ENCODE data around the gene CXorf49B.
"Not testable (repeated sequence)": the region's sequence is repeated elsewhere in the genome, so short reads cannot be mapped to it uniquely, and the experiment has no call there.

CXorf49B gene

GRCh38 chrX:71778322-71778721 lies 15.2 kb downstream of the CXorf49B start:
- H3K36me3 ChIP-seq (ENCODE audit: insufficient read depth, low read length); H3K4me3 ChIP-seq (ENCODE audit: low read depth, low read length); H2AFZ ChIP-seq (ENCODE audit: low read length, unreplicated experiment); H3K4me1 ChIP-seq (ENCODE audit: control insufficient read depth, insufficient read depth, low read length, unreplicated experiment); H3K27ac ChIP-seq (ENCODE audit: low read depth, low read length); H3K27me3 ChIP-seq (ENCODE audit: insufficient read depth, low read length); H3K79me2 ChIP-seq (ENCODE audit: control insufficient read depth, insufficient read depth, low read length, unreplicated experiment): not testable (repeated sequence)

- not testable (repeated sequence) for H3K27ac ChIP-seq (ENCODE audit: low read depth, low read length); H3K79me2 ChIP-seq (ENCODE audit: control insufficient read depth, insufficient read depth, low read length, unreplicated experiment); H3K36me3 ChIP-seq (ENCODE audit: insufficient read depth, low read length); H2AFZ ChIP-seq (ENCODE audit: low read length, unreplicated experiment); H3K4me1 ChIP-seq (ENCODE audit: control insufficient read depth, insufficient read depth, low read length, unreplicated experiment); H3K4me3 ChIP-seq (ENCODE audit: low read depth, low read length); H3K27me3 ChIP-seq (ENCODE audit: insufficient read depth, low read length)
Observed at GRCh38 chrX:71782225-71782949, 19.2 kb downstream of the CXorf49B start.

- H3K4me3 ChIP-seq (ENCODE audit: low read depth, low read length); H3K4me1 ChIP-seq (ENCODE audit: control insufficient read depth, insufficient read depth, low read length, unreplicated experiment); H2AFZ ChIP-seq (ENCODE audit: low read length, unreplicated experiment); H3K27ac ChIP-seq (ENCODE audit: low read depth, low read length); H3K79me2 ChIP-seq (ENCODE audit: control insufficient read depth, insufficient read depth, low read length, unreplicated experiment); H3K36me3 ChIP-seq (ENCODE audit: insufficient read depth, low read length); H3K27me3 ChIP-seq (ENCODE audit: insufficient read depth, low read length): not testable (repeated sequence)
Observed at GRCh38 chrX:71782950-71783299, 19.8 kb downstream of the CXorf49B start.

- H2AFZ ChIP-seq (ENCODE audit: low read length, unreplicated experiment); H3K36me3 ChIP-seq (ENCODE audit: insufficient read depth, low read length); H3K27me3 ChIP-seq (ENCODE audit: insufficient read depth, low read length); H3K4me3 ChIP-seq (ENCODE audit: low read depth, low read length); H3K4me1 ChIP-seq (ENCODE audit: control insufficient read depth, insufficient read depth, low read length, unreplicated experiment); H3K27ac ChIP-seq (ENCODE audit: low read depth, low read length); H3K79me2 ChIP-seq (ENCODE audit: control insufficient read depth, insufficient read depth, low read length, unreplicated experiment): not testable (repeated sequence)
Observed at GRCh38 chrX:71783569-71784347, 20.6 kb downstream of the CXorf49B start.

GRCh38 chrX:71784348-71784983 lies 21.3 kb downstream of the CXorf49B start:
- H3K27me3 ChIP-seq (ENCODE audit: insufficient read depth, low read length): not testable (repeated sequence)

GRCh38 chrX:71806450-71806849 lies 43.3 kb downstream of the CXorf49B start:
- not testable (repeated sequence) for H3K36me3 ChIP-seq (ENCODE audit: insufficient read depth, low read length); H3K4me3 ChIP-seq (ENCODE audit: low read depth, low read length); H3K79me2 ChIP-seq (ENCODE audit: control insufficient read depth, insufficient read depth, low read length, unreplicated experiment); H3K4me1 ChIP-seq (ENCODE audit: control insufficient read depth, insufficient read depth, low read length, unreplicated experiment); H2AFZ ChIP-seq (ENCODE audit: low read length, unreplicated experiment); H3K27me3 ChIP-seq (ENCODE audit: insufficient read depth, low read length); H3K27ac ChIP-seq (ENCODE audit: low read depth, low read length)

More at GRCh38 chrX:71784348-71784983, 21.3 kb downstream of the CXorf49B start:
- not testable (repeated sequence) for H3K27ac ChIP-seq (ENCODE audit: low read depth, low read length); H3K4me3 ChIP-seq (ENCODE audit: low read depth, low read length); H2AFZ ChIP-seq (ENCODE audit: low read length, unreplicated experiment); H3K79me2 ChIP-seq (ENCODE audit: control insufficient read depth, insufficient read depth, low read length, unreplicated experiment); H3K4me1 ChIP-seq (ENCODE audit: control insufficient read depth, insufficient read depth, low read length, unreplicated experiment); H3K36me3 ChIP-seq (ENCODE audit: insufficient read depth, low read length)

- no peak overlapping the region for H3K27ac ChIP-seq (ENCODE audit: low read depth, low read length)
Observed at GRCh38 chrX:71809886-71810285, 46.7 kb downstream of the CXorf49B start.

GRCh38 chrX:71814123-71814912 lies 51.2 kb downstream of the CXorf49B start:
- Histone ChIP-seq H3K79me2 (ENCODE audit: control insufficient read depth, insufficient read depth, low read length, unreplicated experiment) (no peaks in the 10 kb centered on the region), H3K27me3 (ENCODE audit: insufficient read depth, low read length) (no peaks in the 10 kb centered on the region; the same call in 1 of the 2 replicates), H3K4me1 (ENCODE audit: control insufficient read depth, insufficient read depth, low read length, unreplicated experiment) (no peaks in the 10 kb centered on the region), H3K27ac (ENCODE audit: low read depth, low read length) (no peak overlapping the region), H2AFZ (ENCODE audit: low read length, unreplicated experiment) (no peak overlapping the region), H3K4me3 (ENCODE audit: low read depth, low read length) (no peak overlapping the region), H3K36me3 (ENCODE audit: insufficient read depth, low read length) (no peaks in the 10 kb centered on the region)

More at GRCh38 chrX:71809886-71810285, 46.7 kb downstream of the CXorf49B start:
- Histone ChIP-seq H3K79me2 (ENCODE audit: control insufficient read depth, insufficient read depth, low read length, unreplicated experiment) (no peaks in the 10 kb centered on the region), H3K4me3 (ENCODE audit: low read depth, low read length) (no peak overlapping the region), H3K36me3 (ENCODE audit: insufficient read depth, low read length) (no peaks in the 10 kb centered on the region), H2AFZ (ENCODE audit: low read length, unreplicated experiment) (no peak overlapping the region), H3K27me3 (ENCODE audit: insufficient read depth, low read length) (no peaks in the 10 kb centered on the region; the same call in 1 of the 2 replicates), H3K4me1 (ENCODE audit: control insufficient read depth, insufficient read depth, low read length, unreplicated experiment) (no peaks in the 10 kb centered on the region)

- H3K4me1 ChIP-seq (ENCODE audit: control insufficient read depth, insufficient read depth, low read length, unreplicated experiment): no peaks in the 10 kb centered on the region
- no peaks in the 10 kb centered on the region; the same call in 1 of the 2 replicates for H3K27me3 ChIP-seq (ENCODE audit: insufficient read depth, low read length)
Observed at GRCh38 chrX:71815121-71815905, 52.2 kb downstream of the CXorf49B start.

GRCh38 chrX:71815906-71816156 lies 52.7 kb downstream of the CXorf49B start:
- no peaks in the 10 kb centered on the region for H3K4me1 ChIP-seq (ENCODE audit: control insufficient read depth, insufficient read depth, low read length, unreplicated experiment)
- no peak overlapping the region for H2AFZ ChIP-seq (ENCODE audit: low read length, unreplicated experiment)
- H3K27me3 ChIP-seq (ENCODE audit: insufficient read depth, low read length): no peaks in the 10 kb centered on the region; the same call in 1 of the 2 replicates
- H3K79me2 ChIP-seq (ENCODE audit: control insufficient read depth, insufficient read depth, low read length, unreplicated experiment): no peaks in the 10 kb centered on the region
- no peak overlapping the region for H3K4me3 ChIP-seq (ENCODE audit: low read depth, low read length)
- no peaks in the 10 kb centered on the region for H3K36me3 ChIP-seq (ENCODE audit: insufficient read depth, low read length)
- H3K27ac ChIP-seq (ENCODE audit: low read depth, low read length): no peak overlapping the region

More at GRCh38 chrX:71815121-71815905, 52.2 kb downstream of the CXorf49B start:
- H3K36me3 ChIP-seq (ENCODE audit: insufficient read depth, low read length): no peaks in the 10 kb centered on the region
- H3K27ac ChIP-seq (ENCODE audit: low read depth, low read length): no peak overlapping the region
- H3K4me3 ChIP-seq (ENCODE audit: low read depth, low read length): no peak overlapping the region
- no peaks in the 10 kb centered on the region for H3K79me2 ChIP-seq (ENCODE audit: control insufficient read depth, insufficient read depth, low read length, unreplicated experiment)
- H2AFZ ChIP-seq (ENCODE audit: low read length, unreplicated experiment): no peak overlapping the region

Measured in ACC112 (cell line).